DMS 273 (cell line): Measurements from ENCODE around the gene FBXL5.
A peak's percentile ranks its signal among the peaks of the same experiment; 100 is the strongest.

Experiments
- DNase-seq: peaks from one replicate; lab custom pipeline; 2025; ENCODE audit not compliant: unreplicated experiment; lab: John Stamatoyannopoulos, UW

FBXL5 gene

GRCh38 chr4:15677507-15677988, 22.4 kb upstream of the FBXL5 start:
- peak; percentile 31 for DNase-seq

- no peak for DNase-seq
Observed at GRCh38 chr4:15676899-15677298, 21.7 kb upstream of the FBXL5 start.

GRCh38 chr4:15676039-15676438, 20.9 kb upstream of the FBXL5 start:
- no peak for DNase-seq

- no peak for DNase-seq
Observed at GRCh38 chr4:15675356-15675755, 20.2 kb upstream of the FBXL5 start.

- DNase-seq: no peak
Observed at GRCh38 chr4:15674926-15675325, 19.8 kb upstream of the FBXL5 start.

- DNase-seq: no peak
Observed at GRCh38 chr4:15674046-15674445, 18.9 kb upstream of the FBXL5 start.

GRCh38 chr4:15673337-15673736, 18.2 kb upstream of the FBXL5 start:
- DNase-seq: no peak

- no peak for DNase-seq
Observed at GRCh38 chr4:15672101-15672500, 16.9 kb upstream of the FBXL5 start.

GRCh38 chr4:15670576-15670975, 15.4 kb upstream of the FBXL5 start:
- DNase-seq: no peak

- no peak for DNase-seq
Observed at GRCh38 chr4:15668566-15669435, 13.6 kb upstream of the FBXL5 start.

- no peak for DNase-seq
Observed at GRCh38 chr4:15667006-15667405, 11.8 kb upstream of the FBXL5 start.

GRCh38 chr4:15665753-15666365, 10.7 kb upstream of the FBXL5 start:
- DNase-seq: no peak

- no peak for DNase-seq
Observed at GRCh38 chr4:15659768-15660570, 4.8 kb upstream of the FBXL5 start.

GRCh38 chr4:15658781-15659180, 3.6 kb upstream of the FBXL5 start:
- DNase-seq: no peak

- no peak for DNase-seq
Observed at GRCh38 chr4:15658136-15658770, 3.1 kb upstream of the FBXL5 start.

GRCh38 chr4:15657366-15657765, 2.2 kb upstream of the FBXL5 start:
- DNase-seq: no peak

- peak; percentile 30 for DNase-seq
Observed at GRCh38 chr4:15656038-15656470, 897 bp upstream of the FBXL5 start.

GRCh38 chr4:15654593-15655222, 449 bp downstream of the FBXL5 start:
- peak; percentile 80 for DNase-seq

- peak; percentile 49 for DNase-seq
Observed at GRCh38 chr4:15653864-15654592, 1.1 kb downstream of the FBXL5 start.

- no peak for DNase-seq
Observed at GRCh38 chr4:15653420-15653819, 1.7 kb downstream of the FBXL5 start.
